Measurements from ENCODE around the gene KCTD17. TPM values are rescaled to one million over a fixed set of nuclear protein-coding genes. Genes with fewer than 3 reads are reported as not detected.

KCTD17 gene
- total RNA-seq, 2 donors from 2014 or later, result 27.9 to 30.1 TPM

DNA sequence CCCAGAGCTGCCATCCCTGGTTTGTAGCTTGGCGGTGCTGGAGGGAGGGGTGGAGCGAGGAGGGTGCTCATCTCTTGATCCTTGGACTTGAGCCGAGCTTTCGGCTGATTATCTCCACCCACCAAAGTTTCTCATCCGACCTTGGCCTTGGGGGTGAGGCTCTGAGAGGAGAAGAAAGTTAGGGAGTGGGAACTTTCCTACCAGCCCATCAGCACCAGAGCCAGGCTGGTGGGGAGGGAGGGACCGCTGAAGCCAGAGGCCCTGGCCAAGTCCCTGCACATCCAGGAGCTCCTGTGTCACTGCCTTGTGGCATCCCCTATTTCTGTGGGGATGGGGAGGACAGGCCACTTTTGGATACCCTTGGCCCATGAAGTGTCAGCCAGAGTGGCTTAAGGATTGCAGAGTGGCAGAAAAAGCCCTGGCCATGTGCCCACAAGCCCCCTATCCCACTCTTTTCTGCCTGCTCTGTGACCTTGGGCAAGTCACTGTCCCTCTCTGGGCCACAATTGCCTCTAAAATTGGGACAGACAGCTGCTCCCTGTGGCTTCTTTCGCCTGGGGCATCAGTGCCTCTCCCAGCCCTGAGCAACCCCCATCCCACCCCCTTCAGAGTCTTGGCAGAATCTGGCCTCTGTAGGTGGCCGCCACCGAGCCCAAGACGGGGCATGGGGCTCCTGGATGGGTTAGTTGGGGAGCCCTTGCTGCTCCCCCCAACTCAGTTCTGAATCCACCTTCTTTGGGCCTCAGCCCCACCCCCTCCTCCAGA lies 10.3 kb downstream of the KCTD17 start:
- Mint-ChIP-seq H3K27ac (no peak overlapping the region), H3K27me3 (ENCODE audit: low read depth) (no peaks in the 10 kb centered on the region), H3K36me3 (ENCODE audit: insufficient read depth in 2 of 2) (peaks cover 1 to 3% of the 10 kb centered on the region in 2 donors), H3K4me3 (peak overlapping the region; percentile 52 to 59), H3K4me1 (ENCODE audit: low read depth) (peaks cover 28% of the 10 kb centered on the region), H3K9me3 (no peaks in the 10 kb centered on the region)
- ATAC-seq (replicated peaks in 1 of 2), result no peak
- DNase-seq, result no peak

DNA sequence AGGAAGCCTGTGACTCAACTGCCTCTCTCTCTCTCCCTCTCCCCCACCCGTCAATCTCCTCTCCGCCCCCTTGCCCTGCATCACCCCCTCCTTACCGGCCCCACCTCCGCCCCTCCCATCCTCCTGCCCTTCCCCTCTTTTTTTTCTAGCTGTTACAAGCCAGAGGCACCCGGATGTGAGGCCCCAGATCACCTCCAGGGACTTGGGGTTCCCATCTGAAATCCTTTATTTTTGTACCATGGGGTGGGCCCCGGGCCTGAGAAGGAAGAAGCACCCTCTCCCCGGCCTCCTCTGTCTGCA lies 10.8 kb downstream of the KCTD17 start:
- peaks cover 1% of the 10 kb centered on the region in 2 donors for H3K36me3 Mint-ChIP-seq (ENCODE audit: insufficient read depth in 2 of 2)
- no peak overlapping the region for H3K4me3 Mint-ChIP-seq
- H3K4me1 Mint-ChIP-seq (ENCODE audit: low read depth), result peaks cover 28% of the 10 kb centered on the region
- H3K27ac Mint-ChIP-seq, result no peak overlapping the region
- H3K27me3 Mint-ChIP-seq (ENCODE audit: low read depth), result no peaks in the 10 kb centered on the region
- no peak for ATAC-seq (replicated peaks in 1 of 2)
- DNase-seq, result no peak
- no peaks in the 10 kb centered on the region for H3K9me3 Mint-ChIP-seq

DNA sequence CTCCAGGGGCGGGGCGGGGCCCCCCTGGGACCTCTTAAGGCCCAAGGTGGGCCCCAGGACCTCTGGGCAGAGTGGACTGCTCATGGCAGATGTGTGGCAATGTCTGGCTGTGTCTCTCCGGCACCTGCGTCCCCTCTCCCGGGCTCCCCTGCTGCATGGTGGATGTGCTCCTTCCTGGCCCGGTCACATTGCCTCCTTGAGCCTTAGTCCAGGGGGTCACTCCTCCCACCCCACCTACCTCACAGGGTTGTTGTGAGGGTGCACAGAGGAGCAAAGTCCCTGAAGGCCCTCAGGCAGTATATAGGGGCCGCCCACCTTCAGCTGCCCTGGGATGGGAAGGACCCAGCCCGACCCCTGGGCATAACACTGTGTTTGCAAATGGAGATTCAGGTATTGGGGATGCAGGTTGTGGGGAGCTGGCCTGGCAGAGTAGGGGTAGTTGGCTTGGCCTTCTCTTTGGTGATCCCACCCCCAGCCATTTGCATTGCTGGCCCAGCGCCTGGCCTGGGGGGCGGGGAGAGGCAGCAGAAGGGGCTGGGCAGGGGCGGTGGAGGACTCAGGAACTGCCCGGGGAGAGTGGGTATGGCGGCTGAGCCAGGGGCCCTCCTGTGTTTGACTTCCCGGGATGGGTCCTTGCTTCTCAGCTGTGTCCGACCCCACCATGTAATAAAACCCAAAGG lies 11.3 kb downstream of the KCTD17 start:
- H3K27me3 Mint-ChIP-seq (ENCODE audit: low read depth), result no peaks in the 10 kb centered on the region
- H3K4me1 Mint-ChIP-seq (ENCODE audit: low read depth), result peaks cover 28% of the 10 kb centered on the region
- H3K36me3 Mint-ChIP-seq (ENCODE audit: insufficient read depth in 2 of 2), result peaks cover 1% of the 10 kb centered on the region in 2 donors
- ATAC-seq (replicated peaks in 1 of 2) (no peak), DNase-seq (no peak)
- H3K9me3 Mint-ChIP-seq, result no peaks in the 10 kb centered on the region
- H3K4me3 Mint-ChIP-seq, result no peak overlapping the region
- no peak overlapping the region for H3K27ac Mint-ChIP-seq

DNA sequence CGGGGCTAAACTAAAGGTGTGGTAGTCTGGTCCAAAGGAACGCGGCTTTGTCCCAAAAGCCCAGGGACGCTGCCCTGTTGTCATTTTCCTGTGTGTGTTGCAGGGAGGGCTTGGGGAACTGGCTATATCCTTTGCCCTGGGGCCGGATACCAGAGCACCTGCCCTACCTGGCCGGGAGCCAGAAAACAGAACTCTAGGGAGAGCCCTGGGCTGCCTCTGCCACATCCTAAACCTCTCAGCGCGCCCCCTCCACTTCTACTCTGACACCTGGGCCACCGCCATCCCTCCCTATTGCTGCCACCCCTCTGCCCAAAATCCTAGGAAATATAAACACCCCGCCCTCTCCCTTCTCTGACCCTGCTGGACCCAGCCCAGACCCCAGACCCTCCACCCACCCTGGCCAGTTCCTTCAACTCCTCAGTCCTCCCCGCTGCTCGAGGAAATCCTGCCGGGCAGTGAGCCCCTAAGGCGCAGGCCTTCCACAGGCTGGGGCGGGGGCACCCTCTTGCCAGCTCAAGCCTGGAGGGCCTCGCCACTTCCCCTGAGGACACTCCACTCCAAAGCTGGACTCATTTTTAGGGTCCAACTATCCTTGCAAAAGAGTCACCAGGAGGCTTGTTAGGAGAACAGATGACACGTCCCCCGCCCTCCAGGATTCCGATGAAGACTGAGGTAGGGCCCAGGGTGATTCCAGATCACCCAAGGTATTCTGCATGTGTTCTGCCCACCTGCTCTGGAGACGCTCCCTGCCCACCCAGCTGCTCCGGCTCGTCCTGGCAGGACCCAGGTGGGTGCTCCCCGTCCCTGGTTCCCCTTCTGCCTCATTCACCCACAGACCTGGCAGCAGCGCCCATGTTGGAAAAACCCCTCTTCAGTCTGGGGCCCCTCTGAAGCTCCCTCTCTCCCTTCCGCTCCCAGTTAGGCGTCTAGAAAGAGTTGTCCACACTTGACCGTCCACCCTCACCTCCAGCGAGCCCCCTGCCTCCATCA lies 12.2 kb downstream of the KCTD17 start:
- Mint-ChIP-seq H3K4me3 (no peak overlapping the region), H3K36me3 (ENCODE audit: insufficient read depth in 2 of 2) (peaks cover 1% of the 10 kb centered on the region in 2 donors), H3K4me1 (ENCODE audit: low read depth) (peaks cover 28% of the 10 kb centered on the region), H3K27ac (no peak overlapping the region), H3K27me3 (ENCODE audit: low read depth) (peaks cover 8% of the 10 kb centered on the region), H3K9me3 (no peaks in the 10 kb centered on the region)
- DNase-seq (no peak), ATAC-seq (replicated peaks in 1 of 2) (no peak)

DNA sequence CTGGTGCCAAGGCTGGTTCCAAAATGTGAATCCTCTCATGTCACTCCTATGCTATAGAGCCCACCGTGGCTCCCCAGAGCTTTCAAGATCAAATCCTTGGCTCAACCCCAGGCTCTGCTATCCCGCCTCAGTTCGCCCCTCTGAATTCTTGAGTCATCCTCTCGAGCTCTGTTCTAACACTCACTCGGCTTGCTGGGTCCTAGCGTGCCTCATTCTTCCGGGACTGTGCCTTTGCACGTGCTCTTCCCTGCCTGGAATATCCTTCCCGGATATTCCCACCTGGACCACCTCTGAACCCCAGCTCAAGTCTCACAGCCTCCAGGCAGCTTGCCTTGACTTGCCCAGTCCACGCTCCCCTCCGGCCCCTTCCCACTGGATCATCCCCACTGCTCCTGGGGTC lies 13.0 kb downstream of the KCTD17 start:
- no peak for DNase-seq
- Mint-ChIP-seq H3K27ac (no peak overlapping the region), H3K27me3 (ENCODE audit: low read depth) (peaks cover 11% of the 10 kb centered on the region), H3K4me3 (no peak overlapping the region), H3K4me1 (ENCODE audit: low read depth) (peaks cover 28% of the 10 kb centered on the region), H3K36me3 (ENCODE audit: insufficient read depth in 2 of 2) (peaks cover 1% of the 10 kb centered on the region in 2 donors), H3K9me3 (no peaks in the 10 kb centered on the region)
- no peak for ATAC-seq (replicated peaks in 1 of 2)

DNA sequence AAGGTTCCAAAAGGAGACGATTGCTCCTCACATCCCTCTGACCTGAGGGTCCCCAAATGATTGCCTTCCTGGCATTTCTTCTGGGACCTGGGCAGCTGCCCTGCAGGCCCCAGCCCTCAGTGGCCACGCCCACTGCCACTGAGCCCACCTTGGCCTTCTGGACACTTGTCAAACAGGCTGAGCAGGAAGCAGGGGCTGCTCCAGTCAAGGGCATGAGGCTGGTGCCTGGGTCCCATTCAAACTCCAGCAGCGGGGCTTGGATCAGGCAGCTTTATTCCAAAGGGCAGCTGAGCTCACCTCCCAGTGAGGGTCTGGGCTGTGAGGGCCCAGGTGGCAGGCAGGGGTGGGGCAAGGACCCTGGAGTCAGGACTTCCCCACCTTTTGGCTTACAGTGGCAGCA lies 13.6 kb downstream of the KCTD17 start:
- no peak overlapping the region for H3K4me3 Mint-ChIP-seq
- DNase-seq (no peak), ATAC-seq (replicated peaks in 1 of 2) (no peak)
- H3K27ac Mint-ChIP-seq, result no peak overlapping the region
- H3K9me3 Mint-ChIP-seq, result no peaks in the 10 kb centered on the region
- H3K4me1 Mint-ChIP-seq (ENCODE audit: low read depth), result peaks cover 22% of the 10 kb centered on the region
- peaks cover 17% of the 10 kb centered on the region for H3K27me3 Mint-ChIP-seq (ENCODE audit: low read depth)
- peaks cover 1% of the 10 kb centered on the region in 2 donors for H3K36me3 Mint-ChIP-seq (ENCODE audit: insufficient read depth in 2 of 2)

DNA sequence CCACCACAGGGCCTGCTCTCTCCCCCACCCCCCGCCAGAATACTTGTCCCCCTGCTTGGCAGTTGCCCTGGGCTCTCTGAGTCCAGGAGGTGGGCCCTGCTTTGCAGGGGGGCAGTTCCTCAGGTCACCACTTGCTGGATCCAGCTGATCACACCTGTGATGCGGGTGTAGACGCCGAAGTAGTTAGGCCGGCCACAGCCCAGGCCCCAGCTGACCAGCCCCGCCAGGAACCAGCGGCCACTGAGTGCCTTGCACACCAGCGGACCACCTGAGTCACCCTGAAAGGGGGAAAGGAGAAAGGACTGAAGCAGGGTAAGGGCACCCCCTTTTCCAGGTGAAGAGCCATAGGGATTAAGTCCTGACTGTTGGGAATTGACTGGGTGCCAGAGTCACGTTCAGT lies 14.4 kb downstream of the KCTD17 start:
- H3K9me3 Mint-ChIP-seq, result no peaks in the 10 kb centered on the region
- peaks cover 1 to 2% of the 10 kb centered on the region in 2 donors for H3K36me3 Mint-ChIP-seq (ENCODE audit: insufficient read depth in 2 of 2)
- ATAC-seq (replicated peaks in 1 of 2) (no peak), DNase-seq (no peak)
- no peak overlapping the region for H3K27ac Mint-ChIP-seq
- H3K4me3 Mint-ChIP-seq, result no peak overlapping the region
- peaks cover 21% of the 10 kb centered on the region for H3K27me3 Mint-ChIP-seq (ENCODE audit: low read depth)
- peaks cover 14% of the 10 kb centered on the region for H3K4me1 Mint-ChIP-seq (ENCODE audit: low read depth)

DNA sequence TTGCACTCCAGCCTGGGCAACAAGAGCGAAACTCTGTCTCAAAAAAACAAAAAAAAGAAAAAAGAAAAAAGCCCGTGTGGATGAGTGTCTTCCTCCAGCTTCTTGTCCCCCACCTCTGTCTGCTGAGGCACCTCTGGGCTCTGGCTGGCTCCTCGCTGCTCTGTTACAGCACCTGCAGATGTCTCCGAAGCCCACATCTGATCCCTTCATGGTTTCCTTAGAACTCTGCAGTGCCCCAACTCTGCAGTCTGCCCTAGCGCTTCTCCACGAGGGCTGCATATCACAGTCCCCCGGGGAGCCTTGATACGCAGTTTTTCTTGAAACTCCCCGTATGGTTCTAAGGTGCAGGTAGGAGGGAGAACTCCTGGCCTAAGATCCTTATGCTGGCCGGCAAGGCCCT lies 15.9 kb downstream of the KCTD17 start:
- H3K27me3 Mint-ChIP-seq (ENCODE audit: low read depth), result peaks cover 21% of the 10 kb centered on the region
- H3K27ac Mint-ChIP-seq, result no peak overlapping the region
- no peak overlapping the region for H3K4me3 Mint-ChIP-seq
- DNase-seq (no peak), ATAC-seq (replicated peaks in 1 of 2) (no peak)
- H3K9me3 Mint-ChIP-seq, result no peaks in the 10 kb centered on the region
- no peaks in the 10 kb centered on the region for H3K4me1 Mint-ChIP-seq (ENCODE audit: low read depth)
- H3K36me3 Mint-ChIP-seq (ENCODE audit: insufficient read depth in 2 of 2), result peaks cover 1% of the 10 kb centered on the region in 2 donors

DNA sequence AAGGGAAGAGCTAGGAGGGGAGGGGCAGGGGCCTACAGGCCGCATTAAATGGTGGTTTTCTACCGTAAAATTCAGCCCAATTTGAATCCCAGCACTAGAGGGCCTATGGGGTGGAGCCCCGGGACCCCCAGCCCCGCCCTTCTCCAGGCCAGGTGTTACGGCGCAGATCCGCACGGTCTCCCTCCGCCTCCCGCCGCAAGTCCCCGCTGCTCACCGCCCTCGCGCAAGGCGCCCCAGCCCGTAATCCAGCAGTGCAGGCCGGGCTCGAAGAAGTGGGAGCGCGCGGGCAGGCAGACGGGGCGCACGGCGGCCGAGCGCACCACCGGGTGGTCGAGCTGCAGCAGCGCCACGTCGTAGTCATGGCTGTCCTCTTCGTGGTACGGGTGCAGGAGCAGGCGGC lies 17.3 kb downstream of the KCTD17 start:
- no peak overlapping the region for H3K4me3 Mint-ChIP-seq
- H3K9me3 Mint-ChIP-seq, result no peaks in the 10 kb centered on the region
- no peak for DNase-seq
- H3K36me3 Mint-ChIP-seq (ENCODE audit: insufficient read depth in 2 of 2), result peaks cover 1% of the 10 kb centered on the region in 2 donors
- no peak overlapping the region for H3K27ac Mint-ChIP-seq
- peaks cover 21% of the 10 kb centered on the region for H3K27me3 Mint-ChIP-seq (ENCODE audit: low read depth)
- ATAC-seq (replicated peaks in 1 of 2), result peak in 1 of 2 donors; percentile 21
- no peaks in the 10 kb centered on the region for H3K4me1 Mint-ChIP-seq (ENCODE audit: low read depth)

DNA sequence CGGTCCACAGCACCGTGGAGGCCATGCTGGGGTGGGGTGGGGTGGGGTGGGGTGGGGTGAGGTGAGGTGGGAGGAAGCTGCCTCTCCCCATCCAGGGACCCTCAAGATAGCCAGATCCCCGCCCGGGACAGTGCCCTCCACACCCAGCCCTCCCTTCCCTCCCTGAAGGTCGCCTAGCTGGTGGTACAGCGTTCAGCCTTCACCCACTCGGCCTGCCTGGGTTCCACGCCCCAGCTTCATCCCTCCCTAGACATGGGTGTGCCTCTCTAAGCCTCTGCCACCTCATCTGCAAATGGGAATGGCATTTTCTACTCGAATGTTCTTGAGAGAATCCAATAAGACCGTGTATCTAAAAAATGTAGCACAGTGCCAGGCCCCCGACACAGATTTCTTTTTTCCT lies 17.8 kb downstream of the KCTD17 start:
- Mint-ChIP-seq H3K4me1 (ENCODE audit: low read depth) (no peaks in the 10 kb centered on the region), H3K27ac (no peak overlapping the region), H3K27me3 (ENCODE audit: low read depth) (peaks cover 21% of the 10 kb centered on the region), H3K4me3 (no peak overlapping the region), H3K36me3 (ENCODE audit: insufficient read depth in 2 of 2) (peaks cover under 1 to 1% of the 10 kb centered on the region in 2 donors), H3K9me3 (no peaks in the 10 kb centered on the region)
- DNase-seq (no peak), ATAC-seq (replicated peaks in 1 of 2) (peak in 1 of 2 donors; percentile 23)

DNA sequence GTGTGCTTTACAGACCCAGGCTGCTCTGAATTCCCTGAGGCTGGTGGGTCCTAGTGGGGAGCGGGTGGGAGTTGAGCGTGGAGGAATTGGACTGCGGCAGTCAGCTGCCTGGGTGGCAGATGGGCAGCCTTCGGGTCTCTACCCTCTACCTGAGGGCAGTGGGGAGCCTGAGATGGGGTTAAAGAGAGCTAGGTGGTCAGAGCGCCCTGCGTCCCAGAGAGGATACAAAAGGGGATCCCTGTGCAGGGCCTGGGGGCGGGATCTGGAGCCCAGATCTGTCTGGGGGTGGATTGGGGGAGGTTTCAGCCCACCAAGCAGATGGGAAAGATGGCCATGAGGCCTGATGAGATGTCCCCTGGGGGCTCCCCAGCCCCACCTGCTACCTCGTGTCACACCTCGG lies 18.2 kb downstream of the KCTD17 start:
- ATAC-seq (replicated peaks in 1 of 2), result no peak

DNA sequence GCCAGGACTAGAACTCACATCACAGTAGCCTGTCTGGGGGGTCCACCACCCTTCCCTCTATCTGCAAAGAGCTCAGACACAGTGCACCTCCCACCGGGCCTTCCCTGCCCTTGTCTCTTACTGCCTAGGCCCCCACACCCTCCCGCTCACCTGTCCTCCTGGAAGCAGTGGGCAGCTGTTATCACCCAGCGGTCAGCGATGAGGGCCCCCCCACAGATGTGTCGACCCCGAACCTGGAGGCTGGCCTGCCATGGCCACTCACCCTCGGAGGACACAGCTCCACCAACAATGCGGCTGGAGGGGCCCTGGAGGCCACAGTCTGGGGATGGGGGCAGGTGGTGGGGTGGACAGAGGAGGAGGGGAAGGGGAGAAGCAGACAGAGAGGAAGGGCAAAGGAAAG lies 18.8 kb downstream of the KCTD17 start:
- no peaks in the 10 kb centered on the region for H3K4me1 Mint-ChIP-seq (ENCODE audit: low read depth)
- peaks cover 0 to 1% of the 10 kb centered on the region in 2 donors for H3K36me3 Mint-ChIP-seq (ENCODE audit: insufficient read depth in 2 of 2)
- ATAC-seq (replicated peaks in 1 of 2), result no peak
- no peak for DNase-seq
- peaks cover 21% of the 10 kb centered on the region for H3K27me3 Mint-ChIP-seq (ENCODE audit: low read depth)
- H3K9me3 Mint-ChIP-seq, result no peaks in the 10 kb centered on the region
- H3K27ac Mint-ChIP-seq, result no peak overlapping the region
- no peak overlapping the region for H3K4me3 Mint-ChIP-seq

More for the DNA sequence above, 18.2 kb downstream of the KCTD17 start:
- Mint-ChIP-seq H3K27ac (no peak overlapping the region), H3K9me3 (no peaks in the 10 kb centered on the region), H3K27me3 (ENCODE audit: low read depth) (peaks cover 21% of the 10 kb centered on the region), H3K36me3 (ENCODE audit: insufficient read depth in 2 of 2) (peaks cover 0 to 1% of the 10 kb centered on the region in 2 donors), H3K4me1 (ENCODE audit: low read depth) (no peaks in the 10 kb centered on the region), H3K4me3 (no peak overlapping the region)
- no peak for DNase-seq

DNA sequence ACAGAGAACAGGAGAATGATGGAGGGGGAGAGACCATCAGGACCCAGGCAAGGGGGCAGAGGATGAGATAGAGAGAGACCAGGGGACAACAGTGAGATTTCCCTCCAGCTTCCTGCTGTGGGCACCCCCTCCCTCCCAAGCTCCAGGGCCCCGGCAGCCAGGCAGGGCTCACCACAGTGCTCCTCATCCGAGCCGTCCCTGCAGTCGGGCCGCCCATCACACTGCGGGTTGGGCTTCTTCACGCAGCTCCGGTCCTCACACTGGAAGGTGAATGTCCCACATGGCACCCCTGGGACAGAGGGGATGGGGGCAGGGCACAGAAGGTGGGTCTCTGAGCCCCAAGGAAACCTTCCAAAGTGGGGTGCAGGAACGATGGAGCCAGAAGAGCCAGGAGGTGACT lies 19.2 kb downstream of the KCTD17 start:
- no peaks in the 10 kb centered on the region for H3K9me3 Mint-ChIP-seq

More for the DNA sequence above, 19.2 kb downstream of the KCTD17 start:
- Mint-ChIP-seq H3K36me3 (ENCODE audit: insufficient read depth in 2 of 2) (peaks cover 0 to 1% of the 10 kb centered on the region in 2 donors), H3K27me3 (ENCODE audit: low read depth) (peaks cover 25% of the 10 kb centered on the region), H3K27ac (no peak overlapping the region), H3K4me1 (ENCODE audit: low read depth) (peaks cover 2% of the 10 kb centered on the region), H3K4me3 (no peak overlapping the region)
- DNase-seq (no peak), ATAC-seq (replicated peaks in 1 of 2) (no peak)
